GM12878 (cell line): ENCODE measurements around the gene SMPD3. TPM values are rescaled to one million over a fixed set of nuclear protein-coding genes. Genes with fewer than 3 reads are reported as not detected.

Experiments
- ATAC-seq: fragments of 200-7000 bp; cut with Tn5 transposase; 3 replicates; pipeline ENCODE4 v1.9.1; 2020; ENCODE audit warnings: mild to moderate bottlenecking, moderate library complexity
- BruUV-seq: library from RNA; stranded (reverse); fragments of 400-500 nt; replicated peaks from 2 replicates; lab custom pipeline; 2021; lab: Mats Ljungman, UMichigan
- CTCF ChIA-PET: fragments of 300-600 bp; sonication (Branson Sonifier 250); formaldehyde crosslinking; extraction: SDS; loops from one replicate; lab custom pipeline; 2021; ENCODE audit warnings: inconsistent platforms; lab: Yijun Ruan, JAX
- POLR2A ChIA-PET: fragments of 350-600 bp; formaldehyde crosslinking; extraction: SDS; loops from one replicate; lab custom pipeline; 2021; ENCODE audit warnings: inconsistent platforms; lab: Charles Lee
- RAD21 ChIA-PET: fragments of 300-600 bp; sonication (Branson Sonifier 250); formaldehyde crosslinking; loops from one replicate; lab custom pipeline; 2023; ENCODE audit warnings: antibody characterized with exemption; ENCODE audit not compliant: unreplicated experiment; lab: Charles Lee
- SMC1A ChIA-PET: fragments of 300-600 bp; sonication (Branson Sonifier 250); formaldehyde crosslinking; loops from one replicate; lab custom pipeline; 2023; ENCODE audit not compliant: unreplicated experiment, uncharacterized antibody; lab: Charles Lee
- DNase-seq: peaks from one replicate; pipeline ENCODE4 v3.0.0-alpha.2; 2011; ENCODE audit warnings: low read depth, low spot score
- FAIRE-seq: peaks from 3 replicates; lab custom pipeline; 2011; peaks lifted over from hg19 to GRCh38; lab: Jason Lieb, UNC
- H2AFZ ChIP-seq: 2 replicates; pipeline ENCODE4 v1.6.0; 2011; ENCODE audit warnings: low read depth, low read length, control low read depth; ENCODE audit not compliant: control insufficient read depth
- H3K27ac ChIP-seq: 2 replicates; pipeline ENCODE4 v1.5.1; 2011; ENCODE audit warnings: control low read depth; ENCODE audit not compliant: control insufficient read depth, insufficient read depth
- H3K27me3 ChIP-seq, 2 experiments: replicated peaks in 1 of 2; 2 replicates each; pipeline versions ENCODE4 v1.6.0 to v1.6.1; 2011; ENCODE audit warnings: low read length in 1 of 2; ENCODE audit not compliant: control insufficient read depth in 2 of 2, insufficient read depth in 2 of 2
- H3K36me3 ChIP-seq, 2 experiments: 2 replicates each; pipeline ENCODE4 v1.5.1; 2011; ENCODE audit warnings: low read length in 1 of 2; ENCODE audit not compliant: control insufficient read depth in 2 of 2, insufficient read depth in 2 of 2
- H3K4me1 ChIP-seq: 2 replicates; pipeline ENCODE4 v1.6.1; 2011; ENCODE audit warnings: mild to moderate bottlenecking, low read length, moderate library complexity, mixed read lengths; ENCODE audit not compliant: control insufficient read depth, insufficient read depth
- H3K4me2 ChIP-seq: 2 replicates; pipeline ENCODE4 v1.6.0; 2011; ENCODE audit warnings: control low read depth; ENCODE audit not compliant: control insufficient read depth, insufficient read depth
- H3K4me3 ChIP-seq: fragments of 200-600 bp; sonication (generic); 2 replicates; pipeline ENCODE4 v1.5.1; 2016
- H3K79me2 ChIP-seq: 2 replicates; pipeline ENCODE4 v1.6.0; 2011; ENCODE audit warnings: low read length; ENCODE audit not compliant: control insufficient read depth, insufficient read depth
- H3K9ac ChIP-seq: 2 replicates; pipeline ENCODE4 v1.8.0; 2011; ENCODE audit warnings: low read length, control low read depth, mixed read lengths; ENCODE audit not compliant: control insufficient read depth, insufficient read depth
- H3K9me3 ChIP-seq: replicated peaks from 3 replicates; pipeline ENCODE4 v1.5.1; 2011; ENCODE audit warnings: mild to moderate bottlenecking, low read length; ENCODE audit not compliant: control insufficient read depth, insufficient read depth
- H4K20me1 ChIP-seq: 2 replicates; pipeline ENCODE4 v1.6.0; 2011; ENCODE audit not compliant: control insufficient read depth, insufficient read depth
- ATF7 ChIP-seq: fragments of 450-650 bp; IDR thresholded peaks from 2 replicates; pipeline ENCODE4 v1.6.1; 2016; ENCODE audit warnings: low read depth, mild to moderate bottlenecking
- CBX3 ChIP-seq: fragments of 200-600 bp; sonication (generic); IDR thresholded peaks from 2 replicates; pipeline ENCODE4 v1.6.1; 2016; ENCODE audit warnings: low read depth, borderline replicate concordance
- ESRRA ChIP-seq: IDR thresholded peaks from 2 replicates; pipeline ENCODE4 v1.6.1; 2012; ENCODE audit warnings: mild to moderate bottlenecking, low read length, improper control_type of control experiment
- FOS ChIP-seq: IDR thresholded peaks from 3 replicates; pipeline ENCODE4 v1.6.1; 2011; ENCODE audit warnings: borderline replicate concordance; ENCODE audit not compliant: insufficient read length; ENCODE audit errors: extremely low read depth
- FOXM1 ChIP-seq: IDR thresholded peaks from 2 replicates; pipeline ENCODE4 v1.6.1; 2012; ENCODE audit warnings: low read depth, mild to moderate bottlenecking, inconsistent platforms, low read length, moderate library complexity
- IKZF2 ChIP-seq, 2 experiments: fragments of 450-650 bp; IDR thresholded peaks; 2 replicates each; pipeline ENCODE4 v1.6.1; 2017; ENCODE audit warnings: mild to moderate bottlenecking in 2 of 2, moderate library complexity in 2 of 2
- NR2C1 ChIP-seq: fragments of 450-650 bp; IDR thresholded peaks from 2 replicates; pipeline ENCODE4 v1.6.1; 2017; ENCODE audit warnings: antibody characterized with exemption, mild to moderate bottlenecking, moderate library complexity
- NRF1 ChIP-seq: conservative IDR thresholded peaks from 2 replicates; pipeline ENCODE4 v1.6.1; 2011; ENCODE audit warnings: mild to moderate bottlenecking, low read depth, low read length, improper control_type of control experiment
- POU2F2 ChIP-seq: IDR thresholded peaks from 3 replicates; pipeline ENCODE4 v1.6.1; 2011; ENCODE audit warnings: low read depth, mild to moderate bottlenecking, low read length, borderline replicate concordance
- RAD51 ChIP-seq: fragments of 450-650 bp; IDR thresholded peaks from 2 replicates; pipeline ENCODE4 v1.6.1; 2016; ENCODE audit warnings: moderate library complexity, mild to moderate bottlenecking, inconsistent platforms
- RB1 ChIP-seq: fragments of 450-650 bp; formaldehyde crosslinking; IDR thresholded peaks from 2 replicates; pipeline ENCODE4 v1.6.1; 2017; ENCODE audit warnings: mild to moderate bottlenecking, borderline replicate concordance
- STAT3 ChIP-seq: IDR thresholded peaks from 2 replicates; pipeline ENCODE4 v1.6.1; 2011; ENCODE audit warnings: low read depth, low read length, improper control_type of control experiment
- SUZ12 ChIP-seq: fragments of 200-600 bp; sonication (generic); IDR thresholded peaks from one replicate; pipeline ENCODE4 v1.6.1; 2018; ENCODE audit warnings: antibody characterized with exemption, mild to moderate bottlenecking; ENCODE audit not compliant: unreplicated experiment
- ZBTB4 ChIP-seq: fragments of 450-650 bp; formaldehyde crosslinking; IDR thresholded peaks from 2 replicates; pipeline ENCODE4 v1.4.0; 2022; ENCODE audit warnings: mild to moderate bottlenecking, moderate library complexity
- WGBS: methylation state at CpG from one replicate; pipeline ENCODE4 v1.1.6; 2016; ENCODE audit warnings: low lambda C conversion rate; ENCODE audit not compliant: insufficient replicate concordance, insufficient coverage; ENCODE audit errors: missing lambda C conversion rate; 5-methylcytosine and 5-hydroxymethylcytosine counted together
- in situ Hi-C: fragments of 300-500 bp; cut with MboI; formaldehyde crosslinking; loops from 9 replicates; pipeline ENCODE4 v1.14.3; 2018; ENCODE audit warnings: mixed read lengths
- intact Hi-C: fragments of 100-400 bp; cut with micrococcal nuclease; formaldehyde crosslinking; loops from one replicate; pipeline ENCODE4 v1.14.2; 2022; ENCODE audit not compliant: unreplicated experiment
- polyA plus RNA-seq, 11 experiments: library from polyadenylated mRNA; depleted of rRNA in 4 of 11; unstranded in 6 of 11; stranded (reverse) in 5 of 11; fragments of >200 nt; fragmentation: Nextera tagmentation in 4 of 11; fragmentation: Illumina TruSeq in 1 of 11; extraction: Ambion mirVana in 4 of 11; extraction: Trizol in 1 of 11; gene quantifications; 1 replicate in 1 of 11; 2 replicates in 10 of 11; pipeline versions ENCODE4 v1.2.1 to v1.2.3, GENCODE V29; 2011 to 2016; ENCODE audit warnings: inconsistent platforms in 2 of 11, missing spikeins in 2 of 11, low read depth in 1 of 11
- total RNA-seq, 4 experiments: library from RNA; depleted of rRNA in 3 of 4; stranded (reverse); fragments of >200 nt in 3 of 4; fragmentation: Illumina TruSeq in 1 of 4; extraction: Trizol in 1 of 4; gene quantifications; 2 replicates each; pipeline versions ENCODE4 v1.2.1 to v1.2.3, GENCODE V29; 2013 to 2021

The SMPD3 gene
- total and polyA plus RNA-seq, 10 of the 15 experiments (the other 5 are each of a cell fraction or from before 2014, with no cell fraction given), result 0.04 to 2.0 (median 1.2) TPM

- Histone ChIP-seq H3K4me3 (no peak overlapping the region), H3K27me3 (no peaks in the 10 kb centered on the region), H3K9ac (no peak overlapping the region), H3K79me2 (no peaks in the 10 kb centered on the region), H3K9me3 (no peaks in the 10 kb centered on the region), H3K27ac (no peak overlapping the region), H4K20me1 (no peaks in the 10 kb centered on the region), H3K4me2 (no peak overlapping the region), H2AFZ (no peak overlapping the region), H3K4me1 (no peaks in the 10 kb centered on the region), H3K36me3 (no peaks in the 10 kb centered on the region)
- TF ChIP-seq FOXM1 (no peak), RAD51 (no peak), STAT3 (no peak), SUZ12 (no peak), ATF7 (no peak), NR2C1 (no peak), ESRRA (no peak), NRF1 (no peak), RB1 (no peak), CBX3 (no peak), FOS (no peak), POU2F2 (no peak), ZBTB4 (CRISPR knock-in tag) (no peak), IKZF2 (IDR thresholded peaks at IDR 0.05) (no peak)
- ChIA-PET CTCF (no interaction called here), RAD21 (no interaction called here), POLR2A (no interaction called here), SMC1A (no interaction called here)
- FAIRE-seq (no peak), DNase-seq (no peak), ATAC-seq (no peak)
- intact Hi-C loops, result no loop called here
- in situ Hi-C loops, result no loop called here
- BruUV-seq, result no TSS peak
- 36% methylated on average over 3 of the region's 3 CpGs for WGBS
Observed at GRCh38 chr16:68388124-68388523, 60.2 kb downstream of the SMPD3 start.
